ENCODE measurements around the gene FBRSL1. TPM values are rescaled to one million over a fixed set of nuclear protein-coding genes. Genes with fewer than 3 reads are reported as not detected.

FBRSL1 gene
- total RNA-seq, 1 experiment from 2014 or later = 124 TPM

GRCh38 chr12:132523576-132524331 lies 33.8 kb downstream of the FBRSL1 start:
- ATAC-seq (peak; percentile 88), DNase-seq (ENCODE audit: low read depth, low spot score) (no peak)
- BruUV-seq (replicated peaks) = no TSS peak
- Histone ChIP-seq H3K9ac (ENCODE audit: low read length) (no peak overlapping the region), H3K9me2 (ENCODE audit: insufficient read depth) (no peaks in the 10 kb centered on the region), H4K20me1 (ENCODE audit: insufficient read depth) (no peaks in the 10 kb centered on the region), H3K4me3 (replicated peaks in 1 of 2; ENCODE audit: low read depth in 1 of 2, low read length in 2 of 2) (no peak overlapping the region), H3K36me3 (ENCODE audit: control insufficient read depth in 1 of 2, insufficient read depth in 2 of 2, low read length in 2 of 2) (no peaks in the 10 kb centered on the region), H3K4me1 (ENCODE audit: control insufficient read depth in 1 of 2, insufficient read depth in 2 of 2, low read length in 2 of 2) (peaks cover 0 to 11% of the 10 kb centered on the region in 2 experiments; a peak in 1 of 4 replicates), H3K27ac (ENCODE audit: low read depth, low read length) (no peak overlapping the region), H3K79me2 (ENCODE audit: insufficient read depth, low read length) (peaks cover 5% of the 10 kb centered on the region; the same call in 1 of the 2 replicates), H3K9me3 (ENCODE audit: control insufficient read depth in 1 of 2, insufficient read depth in 1 of 2, low read depth in 1 of 2, low read length in 2 of 2) (peaks cover 0 to 7% of the 10 kb centered on the region in 2 experiments; a peak in 1 of 4 replicates), H3K4me2 (ENCODE audit: low read length) (no peak overlapping the region), H3K27me3 (ENCODE audit: insufficient read depth, low read length) (no peaks in the 10 kb centered on the region), H2AFZ (ENCODE audit: low read depth, low read length, poor library complexity, severe bottlenecking) (no peak overlapping the region)
- TF ChIP-seq CTCF (IDR thresholded peaks at IDR 0.05 in 2 of 3, conservative IDR thresholded peaks at IDR 0.05 in 1 of 3; ENCODE audit: borderline replicate concordance in 1 of 3, insufficient read depth in 1 of 3, low read depth in 2 of 3, low read length in 2 of 3) = peak; percentile 63 to 86 (median 81); a peak in 5 of 6 replicates
- peak; percentile 69; the same call in 1 of the 2 replicates for TF ChIP-seq RAD21 (IDR thresholded peaks at IDR 0.05; ENCODE audit: low read depth)
- TF ChIP-seq POLR2AphosphoS5 (IDR thresholded peaks at IDR 0.05; ENCODE audit: low read depth, low read length) = no peak
- ChIA-PET RAD21 (ENCODE audit: low non-redundant PET in 1 of 2, low total read pairs in 2 of 2, uncharacterized antibody in 2 of 2, unreplicated experiment in 2 of 2) (interaction anchor here in 1 of 2 experiments (0.7 kb wide), 1 partner anchor 36 kb away, joined by 3 read pairs; no protein-coding TSS in a partner anchor), POLR2A (no interaction called here), CTCF (interaction anchor here (0.7 to 2.4 kb wide), 4 partner anchors 31 to 109 kb away, joined by 3 to 20 read pairs (median 5); no protein-coding TSS in a partner anchor)
- intact Hi-C loops (cut with micrococcal nuclease) = loop anchor here (1.0 to 5.0 kb wide), 2 partner anchors 108 to 371 kb away; no protein-coding TSS in a partner anchor

- H3K79me2 ChIP-seq (ENCODE audit: insufficient read depth, low read length) = peaks cover 5% of the 10 kb centered on the region; the same call in 1 of the 2 replicates
- H3K4me3 ChIP-seq (replicated peaks in 1 of 2; ENCODE audit: low read depth in 1 of 2, low read length in 2 of 2) = no peak overlapping the region
- ATAC-seq = peak; percentile 21; the same call in 1 of the 2 replicates
- H4K20me1 ChIP-seq (ENCODE audit: insufficient read depth) = no peaks in the 10 kb centered on the region
- no peak for DNase-seq (ENCODE audit: low read depth, low spot score)
- ChIA-PET RAD21 (ENCODE audit: low non-redundant PET in 1 of 2, low total read pairs in 2 of 2, uncharacterized antibody in 2 of 2, unreplicated experiment in 2 of 2) (no interaction called here), CTCF (interaction anchor here (1.0 to 2.4 kb wide), 3 partner anchors 37 to 109 kb away, joined by 3 to 20 read pairs (median 6); no protein-coding TSS in a partner anchor), POLR2A (no interaction called here)
- no peaks in the 10 kb centered on the region for H3K9me2 ChIP-seq (ENCODE audit: insufficient read depth)
- no peak overlapping the region for H2AFZ ChIP-seq (ENCODE audit: low read depth, low read length, poor library complexity, severe bottlenecking)
- H3K4me2 ChIP-seq (ENCODE audit: low read length) = no peak overlapping the region
- BruUV-seq (replicated peaks) = no TSS peak
- no peaks in the 10 kb centered on the region for H3K27me3 ChIP-seq (ENCODE audit: insufficient read depth, low read length)
- H3K36me3 ChIP-seq (ENCODE audit: control insufficient read depth in 1 of 2, insufficient read depth in 2 of 2, low read length in 2 of 2) = no peaks in the 10 kb centered on the region
- H3K4me1 ChIP-seq (ENCODE audit: control insufficient read depth in 1 of 2, insufficient read depth in 2 of 2, low read length in 2 of 2) = peaks cover 0 to 11% of the 10 kb centered on the region in 2 experiments; a peak in 1 of 4 replicates
- no peak overlapping the region for H3K9ac ChIP-seq (ENCODE audit: low read length)
- intact Hi-C loops (cut with micrococcal nuclease) = loop anchor here (5.0 kb wide), 1 partner anchor 372 kb away; no protein-coding TSS in a partner anchor
- peaks cover 0 to under 1% of the 10 kb centered on the region in 2 experiments; a peak in 1 of 4 replicates for H3K9me3 ChIP-seq (ENCODE audit: control insufficient read depth in 1 of 2, insufficient read depth in 1 of 2, low read depth in 1 of 2, low read length in 2 of 2)
- H3K27ac ChIP-seq (ENCODE audit: low read depth, low read length) = no peak overlapping the region
- TF ChIP-seq SRF (IDR thresholded peaks at IDR 0.05; ENCODE audit: low read depth) = no peak
- no peak for TF ChIP-seq SIN3A (IDR thresholded peaks at IDR 0.05; ENCODE audit: low read depth)
- no peak for TF ChIP-seq EZH2 (IDR thresholded peaks at IDR 0.05)
- TF ChIP-seq EGR1 (IDR thresholded peaks at IDR 0.05; ENCODE audit: low read depth) = no peak
- no peak for TF ChIP-seq CTCF (IDR thresholded peaks at IDR 0.05 in 2 of 3, conservative IDR thresholded peaks at IDR 0.05 in 1 of 3; ENCODE audit: borderline replicate concordance in 1 of 3, insufficient read depth in 1 of 3, low read depth in 2 of 3, low read length in 2 of 3)
- TF ChIP-seq SP1 (IDR thresholded peaks at IDR 0.05; ENCODE audit: low read depth) = no peak
- no peak for TF ChIP-seq FOSL1 (IDR thresholded peaks at IDR 0.05; ENCODE audit: low read depth)
- TF ChIP-seq CBX3 (IDR thresholded peaks at IDR 0.05; ENCODE audit: low read depth) = no peak
- TF ChIP-seq TCF7L2 (IDR thresholded peaks at IDR 0.05; ENCODE audit: borderline replicate concordance, extremely low read depth, insufficient read depth, insufficient read length) = no peak
- TF ChIP-seq POLR2AphosphoS5 (IDR thresholded peaks at IDR 0.05; ENCODE audit: low read depth, low read length) = no peak
- no peak for TF ChIP-seq MAX (IDR thresholded peaks at IDR 0.05)
Observed at GRCh38 chr12:132524405-132524804, 34.5 kb downstream of the FBRSL1 start.
